Esophagus muscularis mucosa (tissue), 4 donors: ENCODE measurements around the gene TTC39A.

Source experiments
- EP300 ChIP-seq: sonication (generic); formaldehyde crosslinking; IDR thresholded peaks from one replicate; pipeline ENCODE4 v1.6.1; 2017; ENCODE audit warnings: antibody characterized with exemption
- POLR2A ChIP-seq: fragments of 450-650 bp; IDR thresholded peaks from one replicate; pipeline ENCODE4 v1.6.1; 2017; ENCODE audit warnings: antibody characterized with exemption, moderate library complexity, mild to moderate bottlenecking, low read depth
- TF ChIP-seq, protein P1 (sequence below), 3 experiments: fragments of 200-600 bp in 2 of 3; fragments of 450-650 bp in 1 of 3; sonication (generic) in 2 of 3; IDR thresholded peaks; one replicate each; pipeline ENCODE4 v1.5.1; 2017 to 2019; ENCODE audit warnings: antibody characterized with exemption in 3 of 3, mild to moderate bottlenecking in 2 of 3, moderate library complexity in 1 of 3

DNA sequence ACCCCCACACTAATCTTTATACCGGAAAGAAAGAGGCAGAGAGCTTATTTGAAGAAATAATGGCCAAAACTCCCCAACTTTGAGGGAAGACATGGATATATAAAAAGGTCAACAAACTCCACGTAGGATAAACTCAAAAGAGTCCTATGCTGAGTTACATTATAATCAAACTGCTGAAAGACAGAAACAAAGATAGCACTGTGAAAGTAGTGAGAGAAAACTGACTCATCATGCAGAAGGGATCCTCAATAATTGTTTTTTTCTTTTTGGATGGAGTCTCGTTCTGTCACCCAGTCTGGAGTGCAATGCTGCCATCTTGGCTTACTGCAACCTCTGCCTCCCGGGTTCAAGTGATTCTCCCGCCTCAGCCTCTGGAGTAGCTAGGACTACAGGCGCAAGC, 48.5 kb upstream of the TTC39A start:
- TF ChIP-seq POLR2A (no peak), EP300 (no peak)
- TF ChIP-seq, protein P1, sequence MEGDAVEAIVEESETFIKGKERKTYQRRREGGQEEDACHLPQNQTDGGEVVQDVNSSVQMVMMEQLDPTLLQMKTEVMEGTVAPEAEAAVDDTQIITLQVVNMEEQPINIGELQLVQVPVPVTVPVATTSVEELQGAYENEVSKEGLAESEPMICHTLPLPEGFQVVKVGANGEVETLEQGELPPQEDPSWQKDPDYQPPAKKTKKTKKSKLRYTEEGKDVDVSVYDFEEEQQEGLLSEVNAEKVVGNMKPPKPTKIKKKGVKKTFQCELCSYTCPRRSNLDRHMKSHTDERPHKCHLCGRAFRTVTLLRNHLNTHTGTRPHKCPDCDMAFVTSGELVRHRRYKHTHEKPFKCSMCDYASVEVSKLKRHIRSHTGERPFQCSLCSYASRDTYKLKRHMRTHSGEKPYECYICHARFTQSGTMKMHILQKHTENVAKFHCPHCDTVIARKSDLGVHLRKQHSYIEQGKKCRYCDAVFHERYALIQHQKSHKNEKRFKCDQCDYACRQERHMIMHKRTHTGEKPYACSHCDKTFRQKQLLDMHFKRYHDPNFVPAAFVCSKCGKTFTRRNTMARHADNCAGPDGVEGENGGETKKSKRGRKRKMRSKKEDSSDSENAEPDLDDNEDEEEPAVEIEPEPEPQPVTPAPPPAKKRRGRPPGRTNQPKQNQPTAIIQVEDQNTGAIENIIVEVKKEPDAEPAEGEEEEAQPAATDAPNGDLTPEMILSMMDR (IDR thresholded peaks at IDR 0.05), result no peak
